Measurements from ENCODE around the gene AKT1. TPM values are rescaled to one million over a fixed set of nuclear protein-coding genes. Genes with fewer than 3 reads are reported as not detected.
A peak's percentile ranks its signal among the peaks of the same experiment; 100 is the strongest.
"Not testable (repeated sequence)": the region's sequence is repeated elsewhere in the genome, so short reads cannot be mapped to it uniquely, and the experiment has no call there.

The AKT1 gene
- total RNA-seq, 1 experiment from 2014 or later: 161 TPM

DNA sequence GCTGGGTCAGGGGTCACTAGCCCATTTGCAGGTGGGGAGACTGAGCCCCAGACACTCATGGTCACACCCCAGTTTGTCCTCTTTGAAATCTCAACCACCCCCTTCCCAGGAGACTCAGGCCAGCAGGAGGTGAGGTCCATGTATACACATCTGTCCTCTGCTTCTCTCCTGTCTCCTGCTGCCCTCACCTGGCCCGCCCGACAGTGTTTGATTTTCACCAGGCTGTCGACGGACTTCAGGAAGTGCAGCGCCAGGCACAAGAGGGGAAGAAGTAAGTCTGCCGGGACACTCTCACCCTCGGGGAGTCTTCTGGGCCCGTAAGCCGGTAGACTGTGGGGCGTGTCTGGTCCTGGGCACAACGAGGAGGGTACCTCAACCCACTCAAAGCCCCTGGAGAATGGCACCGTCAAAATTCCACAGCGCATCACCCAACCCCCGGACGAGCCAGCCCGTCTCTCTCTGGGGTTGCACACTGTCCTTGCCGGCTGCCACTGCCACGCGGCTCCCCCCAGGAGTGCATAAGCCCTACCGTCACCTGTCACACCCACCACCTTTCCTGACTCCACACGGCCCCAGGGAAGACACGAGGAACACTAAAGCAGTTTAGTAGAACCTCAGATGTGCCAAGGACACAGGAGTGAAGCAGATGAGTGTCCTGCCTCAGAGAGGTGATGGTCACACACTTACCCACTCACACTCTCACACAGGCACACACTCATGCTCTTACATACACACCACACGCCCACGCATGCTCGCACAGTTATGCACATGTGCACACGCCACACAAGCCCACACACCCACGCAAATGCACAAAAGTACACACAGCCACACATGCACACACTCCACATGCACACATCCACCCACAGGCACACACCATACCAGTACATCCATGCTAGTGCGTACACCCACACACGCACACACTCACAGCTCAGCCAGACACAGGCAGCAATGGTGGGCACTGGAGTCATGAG is 55.7 kb downstream of the AKT1 start:
- no peak for DNase-seq (ENCODE audit: low spot score)

GRCh38 chr14:104739026-104739425 is 56.5 kb downstream of the AKT1 start:
- DNase-seq (ENCODE audit: low spot score): no peak

- no peak for DNase-seq (ENCODE audit: low spot score)
These were observed 57.1 kb downstream of the AKT1 start for GRCh38 chr14:104738375-104739019.

DNA sequence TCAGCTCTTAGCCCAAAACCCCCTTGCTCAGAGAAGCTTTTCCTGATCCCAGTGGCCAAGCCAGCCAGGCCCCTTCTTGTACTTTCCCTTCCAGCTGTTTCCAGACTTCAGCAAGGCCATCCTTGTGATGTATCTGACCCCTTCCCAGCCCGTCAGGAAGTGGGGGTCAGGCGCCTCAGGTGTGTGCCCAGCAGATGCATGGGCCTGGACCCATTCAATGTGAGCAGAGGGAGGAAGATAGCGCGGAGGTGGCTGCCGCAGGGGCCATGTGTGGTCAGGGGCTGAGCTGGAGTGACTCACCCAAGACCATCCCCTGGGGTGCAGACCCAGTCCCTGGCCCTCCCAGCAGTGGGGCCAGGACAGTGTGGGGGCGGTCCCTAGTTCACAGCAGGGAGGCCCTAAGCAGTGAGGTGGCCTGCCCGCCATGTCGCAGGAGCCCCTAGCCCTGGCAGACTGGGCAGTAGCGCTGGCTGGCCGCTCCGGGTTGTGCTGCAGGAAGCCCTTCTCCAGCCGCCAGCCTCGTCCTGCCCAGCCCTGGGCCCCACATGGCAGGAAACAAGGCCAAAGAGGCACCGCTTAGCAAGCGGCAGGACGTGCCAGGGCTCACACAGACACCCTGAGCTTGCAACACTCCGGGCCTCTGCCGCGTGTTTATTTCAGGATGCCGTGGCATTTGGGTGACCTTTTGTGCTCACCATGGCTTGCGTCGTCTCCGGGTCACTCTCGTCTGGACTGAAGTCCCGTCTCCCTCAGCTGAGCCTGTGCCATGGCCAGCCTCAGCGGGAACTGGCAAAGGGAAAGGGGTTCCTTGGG is 59.5 kb downstream of the AKT1 start:
- no peak for DNase-seq (ENCODE audit: low spot score)

GRCh38 chr14:104734991-104735779 is 60.4 kb downstream of the AKT1 start:
- DNase-seq (ENCODE audit: low spot score): no peak

GRCh38 chr14:104734601-104734990 is 61.0 kb downstream of the AKT1 start:
- no peak for DNase-seq (ENCODE audit: low spot score)

DNA sequence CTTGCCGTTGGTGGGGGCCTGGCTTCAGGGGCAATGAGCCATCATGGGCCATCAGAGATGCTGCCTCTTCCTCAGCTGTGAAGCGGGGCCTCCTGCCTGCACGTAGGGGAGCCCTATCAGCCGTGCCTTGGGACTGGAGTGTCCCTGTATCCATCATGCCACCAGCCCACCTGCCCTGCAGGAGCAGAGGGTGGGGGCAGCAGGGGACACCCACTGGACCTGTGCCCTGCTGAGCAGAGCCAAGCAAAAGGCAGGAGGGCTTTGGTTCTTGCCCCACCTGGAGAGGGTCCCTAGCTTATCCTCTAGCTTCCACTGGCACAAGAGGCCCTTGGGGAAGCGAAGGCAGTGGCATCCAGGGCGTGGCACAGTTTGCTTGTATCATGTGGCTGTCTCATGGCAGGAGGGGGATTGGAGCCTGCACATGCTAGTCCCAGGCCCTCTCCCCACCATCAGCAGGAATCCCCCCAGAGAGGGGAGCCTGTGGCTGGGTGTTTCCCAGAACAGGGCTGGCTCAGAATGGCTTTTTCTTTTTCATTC is 61.4 kb downstream of the AKT1 start:
- DNase-seq (ENCODE audit: low spot score): no peak

DNA sequence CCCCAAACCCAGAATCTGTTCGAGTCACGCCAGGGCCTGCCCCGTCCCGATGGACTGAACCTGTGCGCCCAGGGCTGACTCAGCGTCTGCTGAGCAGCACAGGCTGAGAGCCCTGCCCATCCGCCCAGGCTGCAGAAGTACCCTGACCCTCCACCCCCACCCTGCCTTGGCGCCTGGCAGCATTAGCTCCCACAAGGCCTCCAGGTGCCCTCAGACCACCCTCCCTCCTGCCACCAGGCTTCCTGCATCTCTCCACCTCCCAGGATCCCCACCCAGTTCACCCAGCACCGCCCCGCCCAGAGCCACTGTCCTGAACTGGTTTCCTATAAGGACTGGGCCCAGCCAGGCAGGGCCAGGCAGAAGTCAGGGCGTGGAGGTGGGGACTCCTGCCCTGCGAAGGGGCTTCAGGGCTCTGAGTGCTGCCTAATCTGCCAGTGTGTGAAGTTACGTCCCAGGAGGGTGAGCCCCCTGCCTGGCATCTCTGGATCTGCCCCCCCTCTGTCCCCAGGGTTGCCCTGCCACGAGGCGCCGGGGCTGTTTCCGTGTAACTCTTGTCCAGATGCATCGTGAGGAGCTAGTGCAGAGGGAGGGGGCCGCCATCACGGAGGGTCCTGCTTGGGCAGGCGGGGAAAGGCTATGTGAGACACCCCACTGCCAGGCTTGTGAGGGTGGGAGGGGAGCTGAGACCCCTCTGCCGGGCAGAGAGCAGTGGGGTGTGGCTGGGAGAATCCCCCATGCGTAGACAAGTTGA is 62.4 kb downstream of the AKT1 start:
- DNase-seq (ENCODE audit: low spot score): peak; percentile 49

DNA sequence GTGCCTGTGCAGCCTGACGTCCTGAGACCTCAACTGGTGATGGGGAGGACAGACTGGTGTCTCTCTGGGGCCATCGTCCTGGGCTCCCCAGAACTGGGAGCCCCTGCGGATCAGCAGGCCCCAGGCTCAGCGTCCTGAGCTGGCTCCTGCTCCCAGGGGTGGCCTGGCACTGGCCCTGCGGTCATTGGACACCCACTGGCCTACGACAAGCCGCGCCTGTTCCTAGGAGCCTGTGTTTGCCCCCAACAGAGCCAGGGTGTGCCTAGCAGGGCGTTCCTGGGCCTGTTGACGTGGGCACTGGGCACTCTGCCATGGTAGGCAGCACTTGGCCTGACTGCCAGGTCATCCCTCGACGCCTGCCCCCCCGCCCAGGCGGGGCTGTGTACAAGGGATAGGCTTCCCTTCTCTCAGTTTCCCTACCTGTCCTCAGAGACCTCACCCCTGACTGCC is 63.2 kb downstream of the AKT1 start:
- DNase-seq (ENCODE audit: low spot score): peak; percentile 42

DNA sequence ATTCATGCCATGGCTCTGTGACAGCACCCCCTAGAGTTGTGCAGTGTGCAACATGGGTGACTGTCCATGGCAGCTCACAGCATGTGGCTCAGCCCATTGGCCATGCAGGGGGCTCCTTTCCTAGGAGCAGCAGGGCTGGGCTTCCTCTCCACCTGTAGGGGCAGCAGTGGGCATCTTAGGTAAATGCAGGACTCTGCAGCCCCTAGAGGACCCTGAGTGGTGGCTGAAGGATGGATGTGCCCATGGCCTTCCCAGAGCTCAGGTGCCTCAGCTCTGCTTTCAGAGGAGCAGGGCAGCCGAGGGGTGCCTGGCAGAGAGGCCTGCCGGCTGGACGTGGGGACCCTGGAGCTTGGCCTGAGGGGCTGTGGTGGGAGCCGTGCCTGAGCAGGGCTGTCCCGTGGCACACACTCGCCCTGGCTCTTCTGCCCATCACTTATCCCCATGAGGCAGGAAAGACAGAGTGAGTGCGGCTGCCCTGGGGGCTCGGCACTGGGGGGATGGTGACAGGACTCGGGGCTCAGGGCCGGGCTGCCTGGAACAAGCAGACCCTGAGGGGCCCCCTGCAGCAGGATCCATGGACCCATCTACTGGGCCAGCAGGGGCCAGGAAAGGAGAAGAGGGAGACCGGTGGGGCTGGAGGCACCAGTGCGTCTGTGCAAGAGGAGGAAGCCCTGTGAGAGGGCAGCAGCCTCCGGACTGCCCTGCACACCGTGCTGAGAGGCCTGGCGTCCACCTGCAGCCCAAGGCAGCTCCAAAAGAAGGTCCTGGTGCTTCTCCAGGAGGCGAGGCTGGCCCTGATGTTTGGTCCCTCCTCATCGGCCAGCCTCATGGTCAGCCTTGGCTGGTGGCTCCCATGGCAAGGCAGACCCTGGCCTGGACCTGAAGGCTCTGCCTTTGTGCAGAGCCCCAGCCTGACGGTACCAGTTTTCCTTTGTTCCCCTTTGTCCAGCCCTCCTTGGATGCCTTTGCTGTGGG is 63.9 kb downstream of the AKT1 start:
- no peak for DNase-seq (ENCODE audit: low spot score)

- no peak for DNase-seq (ENCODE audit: low spot score)
These were observed 65.1 kb downstream of the AKT1 start for GRCh38 chr14:104730487-104730886.

DNA sequence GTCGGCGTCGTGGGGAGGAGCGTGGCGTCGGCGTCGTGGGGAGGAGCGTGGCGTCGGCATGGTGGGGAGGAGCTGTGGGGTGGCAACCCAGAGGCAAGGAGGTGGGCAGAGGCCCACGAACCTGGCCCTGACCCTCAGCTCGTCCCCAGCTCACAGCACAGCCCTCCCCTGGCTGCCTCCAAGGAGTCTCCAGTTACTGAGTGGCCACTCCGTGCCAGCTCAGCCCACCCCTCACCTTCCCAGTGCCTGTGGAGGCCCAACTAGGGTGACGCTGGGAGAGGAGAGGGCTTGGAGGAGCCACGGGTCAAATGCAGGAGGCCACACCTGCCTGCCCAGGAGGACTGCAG is 65.7 kb downstream of the AKT1 start:
- DNase-seq (ENCODE audit: low spot score): no peak

GRCh38 chr14:104729176-104729834 is 66.2 kb downstream of the AKT1 start:
- not testable (repeated sequence) for DNase-seq (ENCODE audit: low spot score)

DNA sequence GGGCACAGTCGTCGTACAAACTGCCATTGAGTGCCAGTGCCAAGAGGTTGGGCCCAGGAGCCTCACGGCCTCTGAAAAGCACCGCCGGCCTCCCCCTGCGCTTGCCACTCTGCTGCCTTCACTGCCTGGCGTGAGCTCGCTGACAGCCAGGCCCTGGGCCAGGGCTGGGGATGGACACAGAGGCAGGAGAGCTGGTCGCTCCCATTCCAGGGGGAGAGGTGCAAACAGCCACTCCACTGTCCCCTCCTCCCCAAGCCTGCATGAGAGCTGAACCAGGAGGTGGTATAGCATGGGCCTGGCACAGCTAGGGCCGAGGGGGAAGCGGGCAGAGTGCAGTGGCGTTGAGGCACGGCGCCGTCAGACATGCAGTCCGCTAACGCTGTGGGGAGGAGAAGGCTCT is 66.9 kb downstream of the AKT1 start:
- no peak for DNase-seq (ENCODE audit: low spot score)

DNA sequence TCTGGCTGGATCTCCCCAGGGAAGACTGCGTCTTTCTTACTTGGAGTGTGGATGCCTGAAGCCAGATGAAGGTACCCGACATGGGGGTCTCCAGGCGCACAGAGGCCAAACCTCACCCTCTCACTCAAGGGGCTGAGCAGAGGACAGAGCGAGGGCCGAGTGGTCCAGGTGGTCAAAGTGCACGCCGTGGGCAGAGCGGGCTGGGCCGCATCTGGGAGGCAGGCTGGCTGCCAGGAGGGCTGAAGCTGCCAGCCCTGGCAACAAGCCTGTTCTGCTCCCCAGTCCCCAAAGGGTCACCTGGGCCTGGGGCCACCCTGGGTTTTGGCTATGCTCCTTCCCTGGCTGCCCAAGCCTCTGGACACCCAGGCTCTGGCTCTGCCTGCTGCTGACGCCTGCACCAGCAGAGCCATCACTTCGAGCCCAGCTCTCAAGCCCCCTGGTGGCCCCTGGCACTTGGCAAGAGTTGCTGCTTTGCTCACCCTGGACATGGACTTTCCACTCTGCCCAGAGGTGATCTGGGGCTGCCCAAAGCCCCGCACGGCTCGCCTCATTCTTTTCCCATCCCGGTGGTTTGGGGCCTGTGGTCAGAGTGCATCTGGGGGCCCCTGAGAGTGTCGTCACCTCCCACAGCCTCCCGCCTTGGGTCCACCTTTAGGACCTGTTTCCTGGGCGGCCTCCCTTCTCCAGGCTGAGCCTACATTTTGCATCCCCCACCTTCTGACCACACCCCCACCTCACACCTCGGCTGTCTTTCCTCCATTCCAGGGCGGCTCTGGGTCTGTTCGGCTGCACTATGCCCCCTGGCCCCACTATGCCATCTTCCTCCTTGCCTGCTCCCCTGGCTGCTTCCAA is 68.7 kb downstream of the AKT1 start:
- peak; percentile 37 for DNase-seq (ENCODE audit: low spot score)

DNA sequence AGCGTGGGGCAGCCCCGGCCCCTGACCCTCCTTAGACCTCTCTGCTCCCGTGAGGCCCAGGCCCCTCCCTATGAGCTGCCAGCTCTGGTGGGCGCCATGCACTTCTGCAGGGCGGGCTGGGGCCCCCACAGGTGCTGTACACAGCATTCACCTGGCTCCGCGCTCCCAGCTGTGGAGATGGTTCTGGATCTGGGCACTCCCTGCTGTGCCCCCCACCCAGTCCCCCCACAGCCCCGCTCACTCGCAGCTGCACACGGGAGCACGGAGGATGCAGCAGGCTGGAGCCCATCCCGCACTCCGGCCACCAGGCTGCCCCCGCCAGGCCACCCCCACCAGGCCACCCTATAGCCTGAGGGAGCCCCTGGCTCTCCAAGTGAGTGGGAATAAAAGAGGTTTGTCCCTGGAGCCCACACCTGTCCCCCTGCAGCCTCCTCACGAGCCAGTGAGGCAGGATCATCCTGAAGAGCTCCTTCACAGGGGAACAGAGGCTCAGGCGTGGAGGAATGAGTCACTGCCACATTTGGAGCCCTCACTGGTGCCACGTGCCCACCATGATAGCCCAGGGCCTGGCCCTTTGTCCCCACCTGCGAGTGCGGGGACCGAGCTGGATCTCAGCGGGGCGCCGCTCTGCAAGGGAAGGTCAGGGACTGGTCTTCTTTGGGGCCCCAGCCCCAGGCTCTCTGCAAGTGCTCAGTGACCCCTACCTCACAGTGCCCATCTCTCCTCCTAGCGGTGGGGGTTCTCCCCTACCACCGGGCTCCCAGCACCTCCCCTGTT is 69.6 kb downstream of the AKT1 start:
- no peak for DNase-seq (ENCODE audit: low spot score)

Data from HT-29 (cell line).